Measurements from ENCODE around the gene HPS1.

- no peak for TF ChIP-seq BHLHE40 (IDR thresholded peaks at IDR 0.05; ENCODE audit: low read depth, low read length)
- no peak for TF ChIP-seq POLR2A (IDR thresholded peaks at IDR 0.05; ENCODE audit: low read depth, low read length)
- TF ChIP-seq, protein P1, sequence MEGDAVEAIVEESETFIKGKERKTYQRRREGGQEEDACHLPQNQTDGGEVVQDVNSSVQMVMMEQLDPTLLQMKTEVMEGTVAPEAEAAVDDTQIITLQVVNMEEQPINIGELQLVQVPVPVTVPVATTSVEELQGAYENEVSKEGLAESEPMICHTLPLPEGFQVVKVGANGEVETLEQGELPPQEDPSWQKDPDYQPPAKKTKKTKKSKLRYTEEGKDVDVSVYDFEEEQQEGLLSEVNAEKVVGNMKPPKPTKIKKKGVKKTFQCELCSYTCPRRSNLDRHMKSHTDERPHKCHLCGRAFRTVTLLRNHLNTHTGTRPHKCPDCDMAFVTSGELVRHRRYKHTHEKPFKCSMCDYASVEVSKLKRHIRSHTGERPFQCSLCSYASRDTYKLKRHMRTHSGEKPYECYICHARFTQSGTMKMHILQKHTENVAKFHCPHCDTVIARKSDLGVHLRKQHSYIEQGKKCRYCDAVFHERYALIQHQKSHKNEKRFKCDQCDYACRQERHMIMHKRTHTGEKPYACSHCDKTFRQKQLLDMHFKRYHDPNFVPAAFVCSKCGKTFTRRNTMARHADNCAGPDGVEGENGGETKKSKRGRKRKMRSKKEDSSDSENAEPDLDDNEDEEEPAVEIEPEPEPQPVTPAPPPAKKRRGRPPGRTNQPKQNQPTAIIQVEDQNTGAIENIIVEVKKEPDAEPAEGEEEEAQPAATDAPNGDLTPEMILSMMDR (conservative IDR thresholded peaks at IDR 0.05; ENCODE audit: low read depth, low read length), result no peak
- TF ChIP-seq RAD21 (IDR thresholded peaks at IDR 0.05; ENCODE audit: low read length), result no peak
- no peak for TF ChIP-seq MAZ (IDR thresholded peaks at IDR 0.05; ENCODE audit: borderline replicate concordance, low read depth, low read length)
- TF ChIP-seq FOS (IDR thresholded peaks at IDR 0.05; ENCODE audit: low read depth, low read length), result no peak
- no peak for TF ChIP-seq ELK1 (IDR thresholded peaks at IDR 0.05; ENCODE audit: borderline replicate concordance, low read depth, low read length)
- TF ChIP-seq MXI1 (IDR thresholded peaks at IDR 0.05; ENCODE audit: borderline replicate concordance, low read depth, low read length), result no peak
- TF ChIP-seq RFX5 (IDR thresholded peaks at IDR 0.05; ENCODE audit: low read depth, low read length), result no peak
- TF ChIP-seq CHD1 (IDR thresholded peaks at IDR 0.05; ENCODE audit: low read depth, low read length), result no peak
- TF ChIP-seq USF2 (IDR thresholded peaks at IDR 0.05; ENCODE audit: low read depth, low read length), result no peak
Measured at GRCh38 chr10:98380493-98381339, 66.0 kb downstream of the HPS1 start.

All from IMR-90 (cell line).